ENCODE measurements around the gene ZNF674.
"Not testable (repeated sequence)": the region's sequence is repeated elsewhere in the genome, so short reads cannot be mapped to it uniquely, and the experiment has no call there.

The ZNF674 gene

GRCh38 chrX:46506076-46506475, 39.1 kb downstream of the ZNF674 start:
- no peak for TF ChIP-seq CTCF (IDR thresholded peaks at IDR 0.05; ENCODE audit: borderline replicate concordance, control extremely low read depth, extremely low read depth, insufficient read depth, missing control alignments)
- in situ Hi-C loops (cut with MboI; ENCODE audit: low sequenced_read_pairs, unreplicated experiment) = no loop called here
- no peak for DNase-seq (ENCODE audit: low spot score)

DNA sequence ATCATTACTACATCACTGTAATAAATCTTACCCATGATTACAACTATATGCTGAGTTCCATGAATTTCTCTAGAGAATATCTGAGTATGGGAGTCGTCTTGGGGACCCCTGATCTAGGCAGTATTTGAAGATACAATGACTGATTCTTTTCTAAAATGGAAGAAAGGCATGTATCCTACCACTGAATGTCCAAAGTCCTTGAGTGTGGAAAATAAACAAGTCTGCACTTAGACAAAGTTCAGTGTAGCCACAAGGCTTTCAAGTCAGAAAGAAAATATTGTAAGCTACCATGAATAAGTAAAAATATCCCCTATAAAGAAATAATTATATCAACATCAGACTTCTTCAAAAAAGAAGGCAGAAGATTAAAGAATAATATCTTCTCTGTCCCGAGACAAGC, 42.4 kb downstream of the ZNF674 start:
- in situ Hi-C loops (cut with MboI; ENCODE audit: low sequenced_read_pairs, unreplicated experiment) = no loop called here
- no peak for TF ChIP-seq CTCF (IDR thresholded peaks at IDR 0.05; ENCODE audit: borderline replicate concordance, control extremely low read depth, extremely low read depth, insufficient read depth, missing control alignments)
- no peak for DNase-seq (ENCODE audit: low spot score)

DNA sequence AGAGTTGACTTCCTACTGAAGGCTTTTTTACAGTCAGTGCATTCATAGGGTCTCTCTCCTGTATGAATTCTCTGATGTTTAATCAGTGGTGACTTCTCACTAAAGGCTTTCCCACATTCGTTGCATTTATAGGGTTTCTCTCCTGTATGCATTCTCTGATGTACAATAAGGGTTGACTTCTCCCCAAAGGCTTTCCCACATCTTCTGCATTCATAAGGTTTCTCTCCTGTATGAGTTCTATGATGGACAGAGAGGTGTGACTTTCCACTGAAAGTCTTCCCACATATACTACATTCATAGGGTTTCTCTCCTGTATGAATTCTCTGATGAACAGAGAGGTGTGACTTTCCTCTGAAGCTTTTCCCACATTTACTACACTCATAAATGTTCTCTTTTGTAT, 45.2 kb downstream of the ZNF674 start:
- in situ Hi-C loops (cut with MboI; ENCODE audit: low sequenced_read_pairs, unreplicated experiment) = no loop called here

DNA sequence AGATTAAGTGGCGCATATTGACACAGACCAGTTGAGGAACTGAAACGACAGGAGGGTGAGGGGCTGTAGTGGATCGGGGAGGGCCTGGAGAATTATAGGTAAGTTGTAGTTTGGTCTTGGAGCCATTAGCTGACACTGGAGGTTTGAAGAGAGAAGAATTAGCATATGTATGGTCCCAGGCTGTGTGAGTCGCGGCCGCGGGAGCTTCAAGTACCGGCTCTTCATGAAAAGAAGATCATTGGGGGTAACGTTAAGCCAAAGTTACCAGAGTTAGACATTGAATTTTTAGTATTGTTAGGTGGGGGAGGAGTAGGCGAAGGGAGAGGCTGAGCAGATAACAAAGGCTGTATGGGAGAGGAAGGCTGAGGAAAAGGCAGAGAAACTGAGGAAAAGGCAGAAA, 56.5 kb downstream of the ZNF674 start:
- TF ChIP-seq CTCF (IDR thresholded peaks at IDR 0.05; ENCODE audit: borderline replicate concordance, control extremely low read depth, extremely low read depth, insufficient read depth, missing control alignments) = no peak
- DNase-seq (ENCODE audit: low spot score) = no peak
- in situ Hi-C loops (cut with MboI; ENCODE audit: low sequenced_read_pairs, unreplicated experiment) = no loop called here

More for the DNA sequence above, 45.2 kb downstream of the ZNF674 start:
- TF ChIP-seq CTCF (IDR thresholded peaks at IDR 0.05; ENCODE audit: borderline replicate concordance, control extremely low read depth, extremely low read depth, insufficient read depth, missing control alignments) = no peak
- DNase-seq (ENCODE audit: low spot score) = no peak

DNA sequence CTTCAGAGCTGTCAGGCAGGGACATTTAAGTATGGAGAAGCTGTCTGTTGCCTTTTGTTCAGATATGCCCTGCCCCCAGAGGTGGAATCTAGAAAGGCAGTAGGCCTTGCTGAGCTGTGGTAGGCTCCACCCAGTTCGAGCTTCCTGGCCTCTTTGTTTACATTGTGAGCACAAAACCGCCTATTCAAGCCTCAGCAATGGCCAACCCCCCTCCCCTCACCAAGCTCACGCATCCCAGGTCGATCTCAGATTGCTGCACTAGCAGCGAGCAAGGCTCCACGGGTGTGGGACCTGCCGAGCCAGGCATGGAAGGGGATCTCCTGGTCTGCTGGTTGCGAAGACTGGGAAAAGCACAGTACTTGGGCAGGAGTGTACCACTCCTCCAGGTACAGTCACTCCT, 59.3 kb downstream of the ZNF674 start:
- in situ Hi-C loops (cut with MboI; ENCODE audit: low sequenced_read_pairs, unreplicated experiment) = no loop called here
- TF ChIP-seq CTCF (IDR thresholded peaks at IDR 0.05; ENCODE audit: borderline replicate concordance, control extremely low read depth, extremely low read depth, insufficient read depth, missing control alignments) = no peak
- no peak for DNase-seq (ENCODE audit: low spot score)

- in situ Hi-C loops (cut with MboI; ENCODE audit: low sequenced_read_pairs, unreplicated experiment); DNase-seq (ENCODE audit: low spot score): not testable (repeated sequence)
Observed at GRCh38 chrX:46478634-46479033, 66.6 kb downstream of the ZNF674 start.

DNA sequence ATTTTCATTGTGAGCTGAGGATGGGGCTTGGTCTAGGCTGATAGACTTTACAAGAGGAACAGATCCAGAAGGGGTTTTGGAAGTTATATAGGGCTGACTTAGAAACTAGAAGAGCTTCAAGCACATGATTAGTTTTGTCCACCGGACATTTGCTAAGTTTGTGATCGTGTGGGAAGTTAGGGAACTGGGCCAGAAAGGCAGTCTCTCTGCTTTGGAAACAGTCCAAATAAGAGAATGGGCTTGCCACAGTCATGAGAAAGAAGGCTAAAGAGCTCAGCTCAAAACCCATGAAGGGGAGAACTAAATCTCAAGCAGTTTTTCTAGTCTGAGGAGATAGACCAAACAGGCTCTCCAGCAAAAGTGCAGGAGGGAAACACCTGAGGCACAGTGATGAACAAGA, 67.8 kb downstream of the ZNF674 start:
- no peak for TF ChIP-seq CTCF (IDR thresholded peaks at IDR 0.05; ENCODE audit: borderline replicate concordance, control extremely low read depth, extremely low read depth, insufficient read depth, missing control alignments)
- no peak for DNase-seq (ENCODE audit: low spot score)
- in situ Hi-C loops (cut with MboI; ENCODE audit: low sequenced_read_pairs, unreplicated experiment) = no loop called here

Measured in GM13976 (cell line).